ENCODE measurements around the gene SGCA.

SGCA gene

DNA sequence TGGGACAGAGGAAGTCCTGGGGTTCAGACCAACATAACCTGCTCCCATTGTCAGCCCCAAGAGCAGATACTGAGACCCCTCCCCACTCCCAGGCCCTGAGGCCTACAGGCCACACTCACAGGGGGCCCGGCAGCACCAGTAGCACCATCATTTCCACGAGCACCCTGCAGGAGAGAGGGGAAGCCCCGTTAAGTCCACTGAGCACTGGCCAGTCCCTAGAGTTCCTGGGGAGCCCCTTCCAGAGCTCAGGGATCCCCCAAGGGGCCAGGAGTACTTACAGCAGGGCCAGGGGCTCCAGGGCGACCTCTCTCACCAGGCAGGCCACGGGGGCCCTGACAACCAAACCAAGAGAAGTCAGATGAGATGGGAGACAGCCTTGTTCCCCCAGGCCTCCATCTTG is 30.2 kb downstream of the SGCA start:
- no peak for DNase-seq

GRCh38 chr17:50196826-50197225 is 31.0 kb downstream of the SGCA start:
- no peak for DNase-seq

GRCh38 chr17:50198026-50198669 is 32.3 kb downstream of the SGCA start:
- DNase-seq = peak; percentile 60

- DNase-seq = no peak
These were observed 33.5 kb downstream of the SGCA start for GRCh38 chr17:50199211-50199802.

- peak; percentile 81 for DNase-seq
These were observed 34.1 kb downstream of the SGCA start for GRCh38 chr17:50199803-50200456.

GRCh38 chr17:50200457-50201275 is 34.9 kb downstream of the SGCA start:
- DNase-seq = peak; percentile 83

DNA sequence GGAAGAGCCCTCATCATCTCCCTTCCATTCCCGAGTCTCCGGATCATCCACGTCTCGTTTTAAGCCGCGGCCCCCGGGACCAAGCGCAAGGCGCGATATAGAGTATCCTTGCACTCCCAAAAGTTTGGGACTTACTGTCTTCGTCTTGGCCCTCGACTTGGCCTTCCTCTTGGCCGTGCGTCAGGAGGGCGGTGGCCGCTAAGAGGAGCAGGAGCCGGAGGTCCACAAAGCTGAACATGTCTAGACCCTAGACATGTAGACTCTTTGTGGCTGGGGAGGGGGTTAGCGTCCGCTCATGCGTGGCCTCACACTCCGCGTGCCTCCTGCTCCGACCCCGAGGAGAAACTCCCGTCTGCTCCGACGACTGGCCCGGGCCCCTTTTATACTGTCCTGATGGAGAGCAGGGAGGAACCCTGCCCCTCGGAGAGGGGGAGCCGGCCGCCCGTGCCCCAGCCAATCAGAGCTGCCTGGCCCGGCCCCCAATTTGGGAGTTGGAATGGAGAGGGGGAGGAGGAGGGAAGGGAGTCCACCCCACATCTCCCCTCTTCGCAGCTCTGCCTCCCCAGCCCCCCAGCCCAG is 35.6 kb downstream of the SGCA start, which contains the start of gene COL1A1:
Gene COL1A1, minus strand, starts transcription at position 356 of the 579 bp plus-strand sequence. Its CDS starts 118 bp downstream, at position 238.
- DNase-seq = no peak

GRCh38 chr17:50203086-50203485 is 37.3 kb downstream of the SGCA start:
- no peak for DNase-seq

DNA sequence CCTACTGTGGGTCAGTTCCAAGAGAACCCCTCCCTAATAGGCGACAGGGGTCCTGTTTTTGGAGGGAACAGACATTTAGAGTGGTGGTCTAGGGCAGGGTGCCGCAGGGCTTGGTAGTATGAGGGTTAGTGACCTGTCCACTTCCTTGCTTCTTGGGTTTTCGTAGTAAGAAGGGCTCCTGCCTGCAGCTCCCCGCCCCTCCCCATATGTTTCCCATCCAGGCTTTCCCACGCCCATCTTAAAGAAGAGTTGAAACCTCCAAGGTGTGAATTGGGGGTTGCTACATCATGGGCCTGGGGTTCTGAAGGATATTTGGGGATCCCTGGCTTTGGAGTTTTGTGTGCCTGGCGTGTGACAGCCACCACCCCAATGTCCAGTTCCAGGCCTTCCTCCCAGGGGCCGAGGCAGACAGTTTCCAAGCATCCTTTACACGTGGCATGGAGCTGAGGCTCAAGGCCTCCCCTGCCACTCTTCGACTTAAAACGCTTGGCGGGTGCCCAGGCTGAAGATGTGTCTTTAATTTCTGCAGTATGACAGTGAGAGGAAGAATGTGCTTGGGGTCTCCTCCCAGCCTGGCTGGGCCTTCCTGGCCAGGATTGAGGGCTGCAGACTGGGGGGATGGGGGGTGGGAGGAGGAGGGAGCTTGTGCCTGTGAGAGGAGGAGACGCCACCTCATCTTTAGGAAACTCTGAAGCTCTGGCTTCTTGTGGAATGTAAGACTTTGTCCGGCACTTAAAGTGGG is 38.0 kb downstream of the SGCA start:
- DNase-seq = no peak

DNA sequence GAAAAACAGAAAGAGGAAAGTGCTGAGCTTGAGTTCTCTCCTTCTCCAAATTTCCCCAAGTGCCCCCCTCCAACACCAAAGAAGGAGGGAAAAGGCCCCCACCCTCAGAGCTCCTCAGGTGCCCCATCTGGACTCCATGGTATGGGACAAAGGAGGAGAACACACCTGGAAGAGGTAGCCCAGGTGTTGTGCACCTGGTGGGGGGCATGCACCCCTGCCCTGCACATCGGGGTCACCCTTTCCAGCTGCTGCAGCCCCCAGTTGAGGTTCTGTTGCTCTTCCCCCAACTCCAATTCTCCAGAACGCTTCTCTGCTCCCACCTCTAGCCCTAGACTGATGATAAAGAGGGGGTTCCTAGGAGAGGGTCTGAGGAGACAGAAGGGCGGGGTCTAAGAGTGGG is 38.6 kb downstream of the SGCA start:
- DNase-seq = no peak

DNA sequence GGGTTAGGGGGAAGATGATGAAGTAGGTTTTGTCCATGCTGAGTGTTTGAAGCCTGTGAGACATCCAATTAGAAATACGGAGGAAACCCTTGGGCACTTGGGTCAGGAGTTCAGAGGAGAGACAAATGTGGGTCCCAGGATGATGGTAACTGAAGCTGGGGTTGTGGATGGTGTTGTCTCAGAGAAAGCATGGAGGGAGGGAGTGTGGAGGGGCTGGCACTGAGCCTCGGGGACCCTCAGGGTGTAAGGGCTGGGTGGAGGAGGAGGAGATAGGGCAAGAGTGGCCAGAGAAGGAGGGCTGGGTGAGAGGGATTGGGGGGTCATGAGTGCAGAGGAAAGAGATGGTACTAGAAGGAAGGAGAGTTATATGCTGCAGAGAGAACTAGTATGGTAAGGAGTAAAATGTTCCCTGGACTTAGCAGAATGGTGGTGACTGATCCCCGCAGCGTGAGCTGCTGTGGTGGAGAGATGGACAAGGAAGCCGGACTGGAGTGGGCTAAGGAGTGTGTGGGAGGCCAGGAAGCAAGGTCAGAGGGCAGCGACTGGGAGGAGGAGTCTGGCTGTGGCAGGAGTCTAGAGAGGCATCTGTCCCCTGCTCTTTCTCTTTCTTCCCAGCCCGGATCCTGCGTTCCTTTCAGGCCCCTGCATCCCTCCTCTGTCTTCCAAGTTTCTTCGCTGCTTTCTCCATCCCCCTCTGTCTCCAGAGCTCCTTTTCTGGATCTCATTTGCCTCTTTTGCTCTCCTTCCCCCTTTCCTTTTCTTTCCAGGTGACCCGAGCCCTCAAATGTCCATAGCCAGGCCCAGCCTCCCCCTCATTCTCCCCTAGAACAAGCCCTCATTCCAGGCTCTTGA is 39.5 kb downstream of the SGCA start:
- DNase-seq = no peak

- DNase-seq = no peak
These were observed 40.2 kb downstream of the SGCA start for GRCh38 chr17:50205963-50206505.

- DNase-seq = no peak
These were observed 40.9 kb downstream of the SGCA start for GRCh38 chr17:50206604-50207293.

DNA sequence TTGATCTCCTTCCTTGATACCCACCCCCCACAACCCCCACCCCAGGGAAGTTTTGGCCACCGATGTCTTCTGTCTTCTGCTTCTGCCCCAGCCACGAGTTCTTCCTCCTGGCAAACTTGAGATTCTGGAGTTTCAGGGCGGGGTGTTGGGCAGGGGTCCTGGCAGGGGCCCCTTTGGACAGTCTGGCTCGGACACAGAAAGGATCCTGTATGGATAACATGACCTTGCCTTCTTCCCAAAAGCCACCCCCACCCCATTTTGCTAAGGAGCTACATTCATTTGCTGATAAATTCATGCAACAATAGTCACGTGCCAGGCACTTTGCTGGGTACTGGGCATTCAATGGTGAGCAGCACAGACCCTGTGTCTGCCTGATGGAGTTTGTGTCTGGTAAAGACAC is 41.5 kb downstream of the SGCA start:
- DNase-seq = no peak

DNA sequence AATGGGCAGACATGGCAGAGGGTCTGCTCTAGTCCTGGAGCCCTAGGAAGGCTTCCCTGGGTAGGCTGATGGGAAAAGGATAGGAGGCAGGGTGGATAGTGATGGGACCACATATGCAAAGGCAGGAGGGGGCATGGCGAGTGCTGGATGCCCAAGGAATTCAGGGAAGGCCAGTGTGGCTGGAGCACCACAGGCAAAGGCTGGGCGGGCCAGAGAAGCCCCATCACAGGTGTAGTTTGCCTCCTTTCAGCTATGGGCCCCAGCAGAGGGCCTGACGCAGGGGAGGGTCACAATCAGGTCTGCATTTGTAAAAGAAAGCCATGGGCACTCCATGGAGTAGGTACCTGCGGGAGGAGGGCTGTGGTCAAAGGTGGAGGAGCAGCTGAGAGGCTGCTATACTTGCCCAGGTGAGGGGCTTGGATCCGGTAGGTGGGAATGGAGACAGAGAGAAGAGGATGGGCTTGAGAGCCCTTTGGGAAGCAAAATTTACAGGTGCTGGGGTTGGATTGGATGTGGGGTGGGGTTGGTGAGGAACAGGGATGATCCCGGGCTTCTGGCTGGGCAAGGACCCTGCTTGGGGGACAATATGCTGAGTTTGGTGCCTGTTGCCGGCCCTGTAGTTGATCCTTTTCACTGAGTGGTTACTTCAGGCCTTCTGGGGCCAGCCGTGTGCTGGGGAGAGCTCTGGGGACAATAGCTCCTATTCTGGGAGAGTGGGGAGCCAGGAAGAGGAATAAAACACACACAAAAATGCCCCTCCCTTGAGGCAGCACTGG is 42.2 kb downstream of the SGCA start:
- DNase-seq = no peak

DNA sequence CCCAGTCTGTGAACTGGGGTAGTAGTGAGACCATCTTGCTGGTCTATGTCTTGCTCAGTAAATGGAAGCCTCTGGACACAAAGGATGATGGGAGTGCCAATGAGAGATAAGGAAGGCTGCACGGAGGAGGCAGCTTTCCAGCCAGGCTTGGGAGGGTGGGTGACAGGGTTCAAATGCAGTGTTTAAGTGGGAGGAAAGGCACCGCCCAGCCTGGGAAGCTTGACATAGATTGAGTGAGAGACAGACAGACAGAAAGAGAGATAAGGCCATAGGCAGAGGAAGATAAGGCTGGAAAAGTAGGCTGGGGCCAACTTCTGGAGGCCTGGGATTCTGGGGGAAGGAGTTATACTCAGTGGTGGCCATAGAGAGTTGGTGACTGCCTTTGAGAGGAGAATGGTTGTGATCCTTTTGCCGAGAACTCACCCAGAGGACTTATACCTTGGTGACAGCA is 42.8 kb downstream of the SGCA start:
- DNase-seq = no peak

- DNase-seq = no peak
These were observed 43.3 kb downstream of the SGCA start for GRCh38 chr17:50209133-50209471.

DNA sequence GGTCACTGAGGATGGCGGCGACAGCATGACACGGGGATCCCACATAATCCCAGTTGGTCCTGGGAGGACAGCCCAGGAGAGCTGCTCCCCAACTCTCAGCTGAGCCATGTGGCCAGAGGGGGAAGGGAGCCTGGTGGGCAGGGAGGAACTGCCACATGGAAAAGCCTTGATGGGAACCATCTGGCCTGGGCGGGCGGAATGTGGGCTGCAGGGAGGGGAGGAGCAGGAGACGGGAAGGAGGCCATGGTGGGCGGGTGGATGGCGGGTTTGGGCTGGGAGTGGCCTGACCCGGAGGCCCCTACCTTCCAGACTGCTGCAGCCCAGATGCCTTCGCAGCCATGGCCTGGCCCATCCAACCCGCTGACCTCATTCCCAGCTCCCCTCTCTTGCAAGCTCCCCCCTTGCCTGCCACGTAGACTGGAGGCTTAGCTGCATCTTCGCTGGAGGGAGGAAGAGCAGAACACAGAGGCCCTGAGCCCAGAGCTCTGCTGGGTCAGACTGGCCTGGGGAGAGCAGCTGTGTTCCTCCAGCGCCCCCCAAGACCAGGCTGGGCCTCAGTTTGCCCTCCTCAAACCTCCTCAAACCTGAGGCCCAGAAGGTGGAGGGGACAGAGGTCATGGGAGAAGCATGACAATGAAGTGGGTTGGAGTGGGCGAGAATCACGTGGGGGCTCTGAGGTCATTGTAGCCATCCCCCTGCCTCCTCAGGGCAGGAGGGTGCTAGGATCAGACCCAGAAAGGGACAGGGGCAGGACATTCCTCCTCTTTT is 43.9 kb downstream of the SGCA start:
- no peak for DNase-seq

Measured in CD4-positive, alpha-beta T cell treated with Interleukin-12 subunit alpha and Interleukin-12 subunit beta, for 1 hour (primary cell).